ENCODE results near the gene STXBP6. TPM values are rescaled to one million over a fixed set of nuclear protein-coding genes. Genes with fewer than 3 reads are reported as not detected.
"Not testable (repeated sequence)": the region's sequence is repeated elsewhere in the genome, so short reads cannot be mapped to it uniquely, and the experiment has no call there.

Gene STXBP6
- total RNA-seq, 1 experiment from 2014 or later: 6.4 TPM

DNA sequence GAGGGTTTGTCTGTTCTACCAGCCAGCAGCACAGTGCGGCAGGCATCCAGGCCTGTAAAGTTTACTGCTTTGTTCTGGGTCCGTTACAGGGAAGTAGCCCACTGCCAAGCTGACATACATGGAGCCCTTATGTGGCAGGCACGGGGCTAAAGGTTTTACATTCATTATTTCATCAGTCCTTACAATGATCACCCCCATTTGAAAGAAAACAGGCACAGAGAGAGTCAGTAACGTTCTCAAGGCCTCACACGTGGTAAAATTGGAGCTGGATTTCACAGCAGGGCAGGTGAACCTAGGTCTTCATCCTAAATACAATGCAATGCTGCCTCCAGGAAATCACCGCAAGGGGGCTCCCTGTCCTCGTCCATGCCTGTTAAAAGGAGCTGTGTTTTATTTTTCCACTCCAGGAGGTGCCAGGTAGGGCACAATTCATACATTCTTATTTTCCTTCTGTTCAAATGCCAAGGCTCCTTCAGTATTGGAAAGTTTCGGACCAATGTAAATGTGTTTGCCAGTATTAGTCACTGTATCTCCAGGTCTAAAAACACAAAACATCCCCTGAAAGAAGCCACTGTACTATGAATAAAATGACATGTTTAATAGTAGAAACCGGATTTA is 243.8 kb downstream of the STXBP6 start:
- peak; percentile 88 for DNase-seq
- BruUV-seq (replicated peaks): no TSS peak
- CTCF ChIA-PET: interaction anchor here (0.6 to 2.2 kb wide), 24 partner anchors 10 to 432 kb away, joined by 3 to 24 read pairs (median 4); no protein-coding TSS in a partner anchor

DNA sequence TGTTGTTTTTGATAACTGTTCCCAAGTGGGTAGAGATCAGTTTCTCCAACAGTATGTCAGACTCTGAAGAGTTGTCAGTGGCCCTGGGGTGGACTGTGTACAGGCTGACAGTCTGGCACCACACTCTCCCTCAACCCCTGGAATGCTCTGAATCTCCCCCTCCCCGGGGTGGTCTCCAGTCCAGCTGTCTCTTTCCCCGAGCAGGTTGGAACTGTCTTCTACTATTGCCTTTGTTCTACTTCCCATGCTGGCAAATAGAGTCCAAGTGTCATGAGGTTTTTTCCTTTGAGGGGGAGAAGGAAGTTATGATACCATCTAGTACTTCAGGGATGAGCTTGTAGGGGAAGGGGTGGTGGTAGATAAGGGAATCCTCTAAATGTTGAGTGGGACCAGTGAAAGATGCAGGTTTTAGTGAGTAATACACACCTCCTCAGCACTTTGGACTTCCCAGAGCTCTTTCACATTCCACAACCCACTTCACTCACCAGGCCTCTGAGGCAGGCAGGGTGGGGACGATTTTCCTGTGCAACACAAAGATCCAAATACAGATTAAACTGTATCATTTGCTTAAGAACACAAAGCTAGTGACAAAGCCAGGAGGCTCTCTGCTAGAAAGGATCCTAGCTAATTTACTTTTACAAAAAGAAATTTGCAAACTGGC is 245.3 kb downstream of the STXBP6 start:
- TF ChIP-seq, protein P1, sequence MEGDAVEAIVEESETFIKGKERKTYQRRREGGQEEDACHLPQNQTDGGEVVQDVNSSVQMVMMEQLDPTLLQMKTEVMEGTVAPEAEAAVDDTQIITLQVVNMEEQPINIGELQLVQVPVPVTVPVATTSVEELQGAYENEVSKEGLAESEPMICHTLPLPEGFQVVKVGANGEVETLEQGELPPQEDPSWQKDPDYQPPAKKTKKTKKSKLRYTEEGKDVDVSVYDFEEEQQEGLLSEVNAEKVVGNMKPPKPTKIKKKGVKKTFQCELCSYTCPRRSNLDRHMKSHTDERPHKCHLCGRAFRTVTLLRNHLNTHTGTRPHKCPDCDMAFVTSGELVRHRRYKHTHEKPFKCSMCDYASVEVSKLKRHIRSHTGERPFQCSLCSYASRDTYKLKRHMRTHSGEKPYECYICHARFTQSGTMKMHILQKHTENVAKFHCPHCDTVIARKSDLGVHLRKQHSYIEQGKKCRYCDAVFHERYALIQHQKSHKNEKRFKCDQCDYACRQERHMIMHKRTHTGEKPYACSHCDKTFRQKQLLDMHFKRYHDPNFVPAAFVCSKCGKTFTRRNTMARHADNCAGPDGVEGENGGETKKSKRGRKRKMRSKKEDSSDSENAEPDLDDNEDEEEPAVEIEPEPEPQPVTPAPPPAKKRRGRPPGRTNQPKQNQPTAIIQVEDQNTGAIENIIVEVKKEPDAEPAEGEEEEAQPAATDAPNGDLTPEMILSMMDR (IDR thresholded peaks at IDR 0.05; ENCODE audit: unreplicated experiment): no peak
- Mint-ChIP-seq H3K27ac (ENCODE audit: unreplicated experiment) (no peak overlapping the region), H3K4me1 (ENCODE audit: low read depth, unreplicated experiment) (peaks cover 38% of the 10 kb centered on the region), H3K36me3 (ENCODE audit: insufficient read depth, unreplicated experiment) (no peaks in the 10 kb centered on the region), H3K9me3 (ENCODE audit: low read depth, unreplicated experiment) (no peaks in the 10 kb centered on the region), H3K4me3 (ENCODE audit: low read depth, unreplicated experiment) (no peak overlapping the region), H3K27me3 (ENCODE audit: unreplicated experiment) (no peaks in the 10 kb centered on the region)
- BruUV-seq (replicated peaks): no TSS peak
- intact Hi-C loops (cut with micrococcal nuclease; ENCODE audit: unreplicated experiment): loop anchor here (5.0 kb wide), 1 partner anchor 248 kb away; the partner anchor contains the start of gene STXBP6
- CTCF ChIA-PET: no interaction called here
- no peak for DNase-seq

More for the DNA sequence above, 243.8 kb downstream of the STXBP6 start:
- no peak overlapping the region for H3K4me3 Mint-ChIP-seq (ENCODE audit: low read depth, unreplicated experiment)
- TF ChIP-seq, protein P1 (IDR thresholded peaks at IDR 0.05; ENCODE audit: unreplicated experiment): peak; percentile 82
- no peaks in the 10 kb centered on the region for H3K27me3 Mint-ChIP-seq (ENCODE audit: unreplicated experiment)
- H3K36me3 Mint-ChIP-seq (ENCODE audit: insufficient read depth, unreplicated experiment): peaks cover 5% of the 10 kb centered on the region
- H3K9me3 Mint-ChIP-seq (ENCODE audit: low read depth, unreplicated experiment): no peaks in the 10 kb centered on the region
- H3K27ac Mint-ChIP-seq (ENCODE audit: unreplicated experiment): peak overlapping the region; percentile 30
- intact Hi-C loops (cut with micrococcal nuclease; ENCODE audit: unreplicated experiment): loop anchor here (1.0 to 5.0 kb wide), 6 partner anchors 11 to 345 kb away; partner anchors contain the start of gene STXBP6
- peaks cover 51% of the 10 kb centered on the region for H3K4me1 Mint-ChIP-seq (ENCODE audit: low read depth, unreplicated experiment)

DNA sequence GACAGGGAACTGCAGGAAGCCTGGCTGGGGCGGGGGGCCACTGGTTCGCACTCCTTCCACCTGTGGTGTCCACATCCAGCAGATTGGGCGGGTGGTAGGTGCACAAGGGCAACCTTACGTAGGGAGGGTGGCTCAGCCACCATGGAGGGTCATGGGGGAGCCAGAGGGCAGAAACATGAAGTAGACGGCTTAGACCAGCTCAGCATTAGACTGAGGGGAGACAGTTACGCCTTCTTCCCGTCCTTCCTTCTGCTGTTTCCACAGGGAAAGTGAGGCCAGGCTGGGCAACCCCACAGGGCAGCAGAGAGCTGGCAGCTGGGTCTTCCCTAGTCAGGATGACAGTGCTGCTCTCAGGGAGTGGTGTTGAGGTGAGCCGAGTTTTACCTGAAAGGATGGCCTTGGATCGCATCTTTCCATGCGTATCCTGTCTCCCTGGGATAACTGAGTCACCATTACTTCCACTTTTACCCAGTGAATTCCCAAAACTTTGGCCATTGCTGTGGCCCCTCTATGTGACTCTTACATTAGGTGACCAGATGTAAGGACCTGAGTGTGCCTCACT is 245.9 kb downstream of the STXBP6 start:
- Mint-ChIP-seq H3K27ac (ENCODE audit: unreplicated experiment) (no peak overlapping the region), H3K4me3 (ENCODE audit: low read depth, unreplicated experiment) (no peak overlapping the region), H3K4me1 (ENCODE audit: low read depth, unreplicated experiment) (peaks cover 34% of the 10 kb centered on the region), H3K9me3 (ENCODE audit: low read depth, unreplicated experiment) (no peaks in the 10 kb centered on the region), H3K36me3 (ENCODE audit: insufficient read depth, unreplicated experiment) (no peaks in the 10 kb centered on the region), H3K27me3 (ENCODE audit: unreplicated experiment) (no peaks in the 10 kb centered on the region)
- intact Hi-C loops (cut with micrococcal nuclease; ENCODE audit: unreplicated experiment): no loop called here
- no TSS peak for BruUV-seq (replicated peaks)
- TF ChIP-seq, protein P1 (IDR thresholded peaks at IDR 0.05; ENCODE audit: unreplicated experiment): no peak
- CTCF ChIA-PET: no interaction called here
- DNase-seq: no peak

DNA sequence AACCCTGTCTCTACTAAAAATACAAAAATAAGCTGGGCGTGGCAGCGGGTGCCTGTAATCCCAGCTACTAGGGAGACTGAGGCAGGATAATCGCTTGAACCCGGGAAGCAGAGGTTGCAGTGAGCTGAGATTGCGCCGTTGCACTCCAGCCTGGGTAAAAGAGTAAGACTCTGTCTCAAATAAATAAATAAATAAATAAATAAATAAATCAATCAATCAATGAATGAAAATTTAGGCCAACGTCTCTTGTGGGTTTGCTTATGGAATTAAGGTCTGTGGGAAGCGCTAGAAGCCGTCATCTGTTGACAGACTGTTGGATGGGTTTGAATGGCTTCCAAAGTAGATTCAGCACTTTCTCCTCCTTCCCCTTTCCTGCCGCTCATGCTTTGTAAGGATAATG is 246.5 kb downstream of the STXBP6 start:
- intact Hi-C loops (cut with micrococcal nuclease; ENCODE audit: unreplicated experiment); H3K27me3 Mint-ChIP-seq (ENCODE audit: unreplicated experiment): not testable (repeated sequence)

More for the DNA sequence above, 246.5 kb downstream of the STXBP6 start:
- H3K27ac Mint-ChIP-seq (ENCODE audit: unreplicated experiment); DNase-seq; CTCF ChIA-PET; H3K4me3 Mint-ChIP-seq (ENCODE audit: low read depth, unreplicated experiment); BruUV-seq (replicated peaks); H3K36me3 Mint-ChIP-seq (ENCODE audit: insufficient read depth, unreplicated experiment); H3K9me3 Mint-ChIP-seq (ENCODE audit: low read depth, unreplicated experiment): not testable (repeated sequence)
- peaks cover 28% of the 10 kb centered on the region for H3K4me1 Mint-ChIP-seq (ENCODE audit: low read depth, unreplicated experiment)

All from Calu3 (cell line).